ENCODE data around the gene CXCL17. TPM values are rescaled to one million over a fixed set of nuclear protein-coding genes. Genes with fewer than 3 reads are reported as not detected.

Gene CXCL17
- not detected in 2 replicates for total RNA-seq (ENCODE audit: low replicate concordance)

GRCh38 chr19:42442833-42443232 lies at the start of gene CXCL17:
TSS of gene CXCL17 (minus strand) at chr19:42442946. CDS start at chr19:42442832, 114 bp downstream.

GRCh38 chr19:42427313-42427712 lies 15.4 kb downstream of the CXCL17 start, which contains the start of gene LIPE:
TSS of gene LIPE (minus strand) at chr19:42427388. CDS start at chr19:42427149, 239 bp downstream.

GRCh38 chr19:42389899-42390298 lies 52.8 kb downstream of the CXCL17 start, which contains the start of gene CNFN:
TSS of gene CNFN (minus strand) at chr19:42390297. CDS start at chr19:42389037, 1,260 bp downstream.

Other genes with a start within 250 kb of the CXCL17 start
- 10.8 and 16.6 TPM in 2 replicates for gene DEDD2, start 225.3 kb downstream of the CXCL17 start, total RNA-seq (ENCODE audit: low replicate concordance)
- 10.1 and 12.5 TPM in 2 replicates for gene ZNF526, start 222.6 kb downstream of the CXCL17 start, total RNA-seq (ENCODE audit: low replicate concordance)
- gene GSK3A, start 200.3 kb downstream of the CXCL17 start, total RNA-seq (ENCODE audit: low replicate concordance): 4.9 and 7.9 TPM in 2 replicates
- 10.6 and 20.4 TPM in 2 replicates for gene ERF, start 187.8 kb downstream of the CXCL17 start, total RNA-seq (ENCODE audit: low replicate concordance)
- gene CIC, start 173.7 kb downstream of the CXCL17 start, total RNA-seq (ENCODE audit: low replicate concordance): 9.4 and 11.2 TPM in 2 replicates
- gene PRR19, start 140.8 kb downstream of the CXCL17 start, total RNA-seq (ENCODE audit: low replicate concordance): 0.15 TPM in 1 of 2 replicates, not detected in the other
- gene PAFAH1B3, start 140.3 kb downstream of the CXCL17 start, total RNA-seq (ENCODE audit: low replicate concordance): 8.4 and 30.9 TPM in 2 replicates
- 0.12 TPM in 1 of 2 replicates, not detected in the other for gene TMEM145, start 129.6 kb downstream of the CXCL17 start, total RNA-seq (ENCODE audit: low replicate concordance)
- 17.9 and 18.6 TPM in 2 replicates for gene MEGF8, start 117.3 kb downstream of the CXCL17 start, total RNA-seq (ENCODE audit: low replicate concordance)
- gene CNFN, start 52.6 kb downstream of the CXCL17 start, total RNA-seq (ENCODE audit: low replicate concordance): not detected in 2 replicates
- gene LIPE, start 15.6 kb downstream of the CXCL17 start, total RNA-seq (ENCODE audit: low replicate concordance): 0.90 and 1.5 TPM in 2 replicates
- not detected in 2 replicates for gene CEACAM1, start 85.5 kb upstream of the CXCL17 start, total RNA-seq (ENCODE audit: low replicate concordance)
- gene CEACAM8, start 152.0 kb upstream of the CXCL17 start, total RNA-seq (ENCODE audit: low replicate concordance): not detected in 2 replicates

Measured in smooth muscle cell of the coronary artery (primary cell).